Epithelial cell of esophagus (primary cell): Measurements from ENCODE around the gene THSD7B.

ENCODE experiments used
- DNase-seq: peaks from one replicate; pipeline ENCODE4 v3.0.0; 2010; ENCODE audit warnings: low read depth
- H3K4me3 ChIP-seq: 2 replicates; pipeline ENCODE4 v1.5.1; 2011; ENCODE audit warnings: mild to moderate bottlenecking, low read length, control low read depth
- CTCF ChIP-seq: IDR thresholded peaks from 2 replicates; pipeline ENCODE4 v1.5.1; 2011; ENCODE audit warnings: low read depth, mild to moderate bottlenecking, low read length, control low read depth, inconsistent platforms; ENCODE audit not compliant: insufficient read depth; ENCODE audit errors: missing control alignments

THSD7B gene

GRCh38 chr2:137672989-137673552 is 907.7 kb downstream of the THSD7B start:
- no peak for DNase-seq
- no peak for TF ChIP-seq CTCF
- H3K4me3 ChIP-seq: no peak overlapping the region

GRCh38 chr2:137674991-137675390 is 909.6 kb downstream of the THSD7B start:
- TF ChIP-seq CTCF: no peak
- no peak overlapping the region for H3K4me3 ChIP-seq
- DNase-seq: no peak

- H3K4me3 ChIP-seq: no peak overlapping the region
- no peak for TF ChIP-seq CTCF
- no peak for DNase-seq
Observed at GRCh38 chr2:137675584-137676327, 910.4 kb downstream of the THSD7B start.

- no peak overlapping the region for H3K4me3 ChIP-seq
- TF ChIP-seq CTCF: no peak
- no peak for DNase-seq
Observed at GRCh38 chr2:137676346-137676745, 911.0 kb downstream of the THSD7B start.

GRCh38 chr2:137677466-137677865 is 912.1 kb downstream of the THSD7B start:
- TF ChIP-seq CTCF: peak; percentile 18
- DNase-seq: peak; percentile 5
- no peak overlapping the region for H3K4me3 ChIP-seq

GRCh38 chr2:137689549-137689948 is 924.2 kb downstream of the THSD7B start:
- TF ChIP-seq CTCF: no peak
- DNase-seq: no peak

GRCh38 chr2:137693534-137693933 is 928.2 kb downstream of the THSD7B start:
- no peak overlapping the region for H3K4me3 ChIP-seq
- TF ChIP-seq CTCF: no peak
- DNase-seq: peak; percentile 38

More at GRCh38 chr2:137689549-137689948, 924.2 kb downstream of the THSD7B start:
- H3K4me3 ChIP-seq: no peak overlapping the region
